Retinal pigment epithelial cell (primary cell): Measurements from ENCODE around the gene SPCS2.

Experiments
- DNase-seq: peaks from one replicate; pipeline ENCODE4 v3.0.0-alpha.2; 2010; ENCODE audit warnings: low read depth
- H3K4me3 ChIP-seq: 2 replicates; pipeline ENCODE4 v1.5.1; 2011; ENCODE audit warnings: mild to moderate bottlenecking, low read length, control low read depth, moderate library complexity
- TF ChIP-seq, protein P1 (sequence below): conservative IDR thresholded peaks from 2 replicates; pipeline ENCODE4 v1.5.1; 2011; ENCODE audit warnings: low read depth, low read length, control low read depth, inconsistent platforms

The SPCS2 gene

DNA sequence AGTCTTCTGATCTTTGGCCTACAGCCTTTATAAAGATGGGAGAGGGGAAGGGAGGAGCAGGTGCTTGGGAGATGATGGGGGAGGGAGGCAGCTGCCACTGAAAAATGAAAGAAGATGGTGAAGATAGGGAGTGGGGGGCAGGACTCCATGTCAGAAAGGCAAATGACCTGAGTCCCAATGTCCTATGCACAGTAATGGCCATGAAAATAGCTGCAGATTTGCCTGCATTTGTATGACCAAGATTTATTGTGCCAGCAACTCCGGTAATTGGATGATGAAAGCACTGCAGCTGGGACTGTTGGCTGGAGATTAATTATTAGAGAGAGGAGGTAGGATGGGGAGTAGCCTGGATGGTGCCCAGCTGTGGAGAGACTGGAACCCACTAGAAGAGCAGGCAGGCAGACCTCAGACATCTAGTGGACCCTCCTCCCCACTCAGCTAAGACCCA lies 75.7 kb downstream of the SPCS2 start:
- DNase-seq = no peak
- TF ChIP-seq, protein P1, sequence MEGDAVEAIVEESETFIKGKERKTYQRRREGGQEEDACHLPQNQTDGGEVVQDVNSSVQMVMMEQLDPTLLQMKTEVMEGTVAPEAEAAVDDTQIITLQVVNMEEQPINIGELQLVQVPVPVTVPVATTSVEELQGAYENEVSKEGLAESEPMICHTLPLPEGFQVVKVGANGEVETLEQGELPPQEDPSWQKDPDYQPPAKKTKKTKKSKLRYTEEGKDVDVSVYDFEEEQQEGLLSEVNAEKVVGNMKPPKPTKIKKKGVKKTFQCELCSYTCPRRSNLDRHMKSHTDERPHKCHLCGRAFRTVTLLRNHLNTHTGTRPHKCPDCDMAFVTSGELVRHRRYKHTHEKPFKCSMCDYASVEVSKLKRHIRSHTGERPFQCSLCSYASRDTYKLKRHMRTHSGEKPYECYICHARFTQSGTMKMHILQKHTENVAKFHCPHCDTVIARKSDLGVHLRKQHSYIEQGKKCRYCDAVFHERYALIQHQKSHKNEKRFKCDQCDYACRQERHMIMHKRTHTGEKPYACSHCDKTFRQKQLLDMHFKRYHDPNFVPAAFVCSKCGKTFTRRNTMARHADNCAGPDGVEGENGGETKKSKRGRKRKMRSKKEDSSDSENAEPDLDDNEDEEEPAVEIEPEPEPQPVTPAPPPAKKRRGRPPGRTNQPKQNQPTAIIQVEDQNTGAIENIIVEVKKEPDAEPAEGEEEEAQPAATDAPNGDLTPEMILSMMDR = no peak
- H3K4me3 ChIP-seq = no peak overlapping the region

DNA sequence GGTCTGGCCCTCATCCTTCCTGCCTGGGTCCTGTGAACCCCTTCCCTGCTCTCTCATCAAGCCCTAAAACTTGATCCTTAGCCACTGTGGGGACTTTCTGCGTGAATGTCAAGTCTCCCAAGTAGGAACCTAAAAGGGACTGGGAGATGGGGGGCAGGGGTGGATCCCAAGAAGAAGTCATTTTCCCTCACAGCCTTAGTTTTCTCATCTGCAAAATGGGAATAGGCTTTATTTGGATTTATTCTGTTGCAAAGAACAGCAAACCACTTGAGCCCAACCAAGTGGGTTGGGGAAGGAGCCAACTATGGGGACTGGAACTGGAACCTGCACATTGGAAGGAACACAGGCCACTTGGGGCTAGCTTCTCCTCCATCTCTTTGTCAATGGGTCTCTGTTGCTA lies 76.5 kb downstream of the SPCS2 start:
- DNase-seq = no peak
- TF ChIP-seq, protein P1 = no peak
- no peak overlapping the region for H3K4me3 ChIP-seq

DNA sequence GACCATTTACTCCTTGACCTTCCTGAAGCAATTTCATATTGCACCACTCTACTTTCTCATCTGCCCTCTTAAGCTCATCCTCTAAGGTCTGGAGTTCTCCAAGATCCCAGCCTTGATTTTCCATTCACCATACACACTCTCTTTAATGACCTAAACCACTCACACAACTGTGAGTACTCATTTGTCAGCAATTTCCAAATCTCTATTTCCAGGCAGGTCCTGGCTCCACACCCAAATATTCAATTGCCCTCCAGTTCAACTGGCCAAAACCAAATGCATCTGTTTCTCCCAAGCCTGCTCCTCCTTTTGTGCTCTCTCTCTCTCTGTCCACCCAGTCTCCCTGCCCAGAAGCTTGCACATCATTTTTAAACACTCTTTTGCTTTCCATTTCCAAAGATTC lies 79.3 kb downstream of the SPCS2 start:
- H3K4me3 ChIP-seq = no peak overlapping the region
- TF ChIP-seq, protein P1 = no peak
- DNase-seq = no peak
